CD14-positive monocyte (primary cell): Measurements from ENCODE around the gene PAQR7. TPM values are rescaled to one million over a fixed set of nuclear protein-coding genes. Genes with fewer than 3 reads are reported as not detected.

ENCODE experiments used
- DNase-seq, 3 donors: peaks; one replicate each; pipeline ENCODE4 v3.0.0-alpha.2; 2011 to 2022
- H2AFZ ChIP-seq: 2 replicates; pipeline ENCODE4 v1.6.0; 2012; ENCODE audit warnings: mild to moderate bottlenecking, low read depth, low read length, inconsistent platforms; ENCODE audit not compliant: insufficient read depth, poor library complexity, severe bottlenecking
- H3K27ac ChIP-seq, 2 donors: 1 replicate in 1 of 2; 2 replicates in 1 of 2; pipeline ENCODE4 v1.5.1; 2012 to 2013; ENCODE audit warnings: low read length in 2 of 2, control low read depth in 1 of 2, inconsistent platforms in 1 of 2, low read depth in 1 of 2, mild to moderate bottlenecking in 1 of 2
- H3K27me3 ChIP-seq, 2 donors: one replicate each; pipeline versions ENCODE4 v1.6.0 to v1.6.1; 2011 to 2013; ENCODE audit warnings: low read length in 2 of 2; ENCODE audit not compliant: control insufficient read depth in 2 of 2, insufficient read depth in 2 of 2
- H3K36me3 ChIP-seq, 2 donors: replicated peaks in 1 of 2; 1 replicate in 1 of 2; 2 replicates in 1 of 2; pipeline versions ENCODE4 v1.5.1 to v1.6.1; 2012 to 2013; ENCODE audit warnings: low read length in 2 of 2, control low read depth in 1 of 2, inconsistent platforms in 1 of 2, mild to moderate bottlenecking in 1 of 2; ENCODE audit not compliant: insufficient read depth in 2 of 2, control insufficient read depth in 1 of 2
- H3K4me1 ChIP-seq, 2 donors: 1 replicate in 1 of 2; 2 replicates in 1 of 2; pipeline versions ENCODE4 v1.5.1 to v1.6.1; 2012 to 2013; ENCODE audit warnings: low read length in 2 of 2, control low read depth in 1 of 2, inconsistent platforms in 1 of 2, mild to moderate bottlenecking in 1 of 2, moderate library complexity in 1 of 2; ENCODE audit not compliant: insufficient read depth in 2 of 2, control insufficient read depth in 1 of 2
- H3K4me2 ChIP-seq: replicated peaks from 2 replicates; pipeline ENCODE3; 2012; ENCODE audit warnings: low read length, moderate library complexity, mild to moderate bottlenecking; ENCODE audit not compliant: poor library complexity, severe bottlenecking; ENCODE audit errors: extremely low read depth
- H3K4me3 ChIP-seq, 3 experiments: fragments of 200-600 bp in 1 of 3; sonication (generic) in 1 of 3; replicated peaks in 1 of 3; 1 replicate in 2 of 3; 2 replicates in 1 of 3; pipeline ENCODE4 v1.5.1; 2011 to 2013; ENCODE audit warnings: low read length in 3 of 3, mild to moderate bottlenecking in 3 of 3, control low read depth in 2 of 3, low read depth in 2 of 3, inconsistent platforms in 1 of 3, moderate library complexity in 1 of 3
- H3K79me2 ChIP-seq: 2 replicates; pipeline ENCODE4 v1.6.0; 2012; ENCODE audit warnings: mild to moderate bottlenecking, control low read depth, inconsistent platforms, low read length, moderate library complexity; ENCODE audit not compliant: insufficient read depth
- H3K9ac ChIP-seq: 2 replicates; pipeline ENCODE4 v1.6.0; 2017; ENCODE audit warnings: low read length, mild to moderate bottlenecking; ENCODE audit not compliant: insufficient read depth, poor library complexity, severe bottlenecking
- H3K9me3 ChIP-seq, 2 donors: replicated peaks in 1 of 2; 1 replicate in 1 of 2; 2 replicates in 1 of 2; pipeline versions ENCODE4 v1.5.1 to v1.6.1; 2012 to 2013; ENCODE audit warnings: low read length in 2 of 2, control low read depth in 1 of 2; ENCODE audit not compliant: control insufficient read depth in 1 of 2, insufficient read depth in 1 of 2
- H4K20me1 ChIP-seq: 2 replicates; pipeline ENCODE4 v1.6.0; 2012; ENCODE audit warnings: mild to moderate bottlenecking, low read length, control low read depth, moderate library complexity; ENCODE audit not compliant: insufficient read depth
- H3K27ac Mint-ChIP-seq, 7 donors: one replicate each; pipeline ENCODE4 v1.8.0; 2020; ENCODE audit warnings: mild to moderate bottlenecking in 7 of 7, mixed read lengths in 7 of 7, moderate library complexity in 6 of 7, inconsistent platforms in 2 of 7
- H3K27me3 Mint-ChIP-seq, 3 donors: one replicate each; pipeline ENCODE4 v1.8.0; 2021 to 2022; ENCODE audit warnings: low read depth in 3 of 3, mild to moderate bottlenecking in 3 of 3, mixed read lengths in 3 of 3, moderate library complexity in 3 of 3, inconsistent platforms in 1 of 3
- H3K36me3 Mint-ChIP-seq, 2 donors: one replicate each; pipeline ENCODE4 v1.8.0; 2020; ENCODE audit warnings: mixed read lengths in 2 of 2, inconsistent platforms in 1 of 2, mild to moderate bottlenecking in 1 of 2
- H3K4me1 Mint-ChIP-seq: one replicate; pipeline ENCODE4 v1.8.0; 2020; ENCODE audit warnings: mild to moderate bottlenecking, mixed read lengths
- H3K4me3 Mint-ChIP-seq, 2 donors: one replicate each; pipeline ENCODE4 v1.8.0; 2020; ENCODE audit warnings: mild to moderate bottlenecking in 2 of 2, mixed read lengths in 2 of 2, moderate library complexity in 1 of 2
- H3K9me3 Mint-ChIP-seq, 7 donors: one replicate each; pipeline ENCODE4 v1.8.0; 2020 to 2022; ENCODE audit warnings: mixed read lengths in 7 of 7, mild to moderate bottlenecking in 6 of 7, moderate library complexity in 6 of 7, inconsistent platforms in 2 of 7
- CTCF ChIP-seq: fragments of 200-600 bp; IDR thresholded peaks from one replicate; pipeline ENCODE4 v1.8.0; 2022; ENCODE audit warnings: antibody characterized with exemption, mild to moderate bottlenecking
- WGBS: methylation state at CpG from one replicate; pipeline ENCODE4 v1.1.5; 2013; ENCODE audit warnings: missing lambda C conversion rate; ENCODE audit not compliant: insufficient coverage; 5-methylcytosine and 5-hydroxymethylcytosine counted together
- intact Hi-C, 2 donors: fragments of 100-400 bp; cut with micrococcal nuclease; formaldehyde crosslinking; loops; one replicate each; pipeline versions ENCODE4 v1.15.0 to v1.15.1; 2023
- polyA plus RNA-seq, 3 donors: library from polyadenylated mRNA; depleted of rRNA in 1 of 3; unstranded in 2 of 3; stranded (reverse) in 1 of 3; fragments of 300-500 nt in 2 of 3; fragments of >200 nt in 1 of 3; fragmentation: Illumina TruSeq in 2 of 3; gene quantifications; 1 replicate in 2 of 3; 2 replicates in 1 of 3; pipeline ENCODE4 v1.2.3, GENCODE V29; 2012 to 2021

PAQR7 gene
- polyA plus RNA-seq, 3 donors: 0.92 to 13.3 (median 1.0) TPM

- Histone ChIP-seq H2AFZ (no peak overlapping the region), H3K9me3 (no peaks in the 10 kb centered on the region), H3K27ac (no peak overlapping the region), H4K20me1 (peaks cover 13% of the 10 kb centered on the region), H3K4me2 (no peak overlapping the region), H3K9ac (no peak overlapping the region), H3K4me1 (peaks cover 11 to 27% of the 10 kb centered on the region in 2 donors), H3K79me2 (no peaks in the 10 kb centered on the region), H3K27me3 (no peaks in the 10 kb centered on the region), H3K4me3 (no peak overlapping the region), H3K36me3 (peaks cover 23 to 52% of the 10 kb centered on the region in 2 donors)
- peaks cover 0 to 5% (median 2%) of the 10 kb centered on the region in 3 donors for H3K27me3 Mint-ChIP-seq
- no peak for TF ChIP-seq CTCF
- DNase-seq: no peak
- peaks cover 26% of the 10 kb centered on the region for H3K4me1 Mint-ChIP-seq
- H3K27ac Mint-ChIP-seq: peak overlapping the region in 1 of 7 donors; percentile 15
- intact Hi-C loops: no loop called here
- H3K36me3 Mint-ChIP-seq: peaks cover 35 to 58% of the 10 kb centered on the region in 2 donors
- no peaks in the 10 kb centered on the region for H3K9me3 Mint-ChIP-seq
- WGBS: 94% methylated on average over 6 of the region's 7 CpGs
- H3K4me3 Mint-ChIP-seq: no peak overlapping the region
Measured at GRCh38 chr1:25814549-25815087, 60.9 kb downstream of the PAQR7 start.

- Histone ChIP-seq H2AFZ (no peak overlapping the region), H4K20me1 (peaks cover 13% of the 10 kb centered on the region), H3K9ac (no peak overlapping the region), H3K4me2 (no peak overlapping the region), H3K27me3 (no peaks in the 10 kb centered on the region), H3K4me1 (peaks cover 11 to 27% of the 10 kb centered on the region in 2 donors), H3K36me3 (peaks cover 27 to 60% of the 10 kb centered on the region in 2 donors), H3K4me3 (no peak overlapping the region), H3K9me3 (no peaks in the 10 kb centered on the region), H3K79me2 (no peaks in the 10 kb centered on the region), H3K27ac (no peak overlapping the region)
- H3K4me3 Mint-ChIP-seq: no peak overlapping the region
- peaks cover 39 to 65% of the 10 kb centered on the region in 2 donors for H3K36me3 Mint-ChIP-seq
- no peak overlapping the region for H3K27ac Mint-ChIP-seq
- no peak for TF ChIP-seq CTCF
- H3K4me1 Mint-ChIP-seq: peaks cover 27% of the 10 kb centered on the region
- peaks cover 0 to 8% (median 2%) of the 10 kb centered on the region in 3 donors for H3K27me3 Mint-ChIP-seq
- no peak for DNase-seq
- H3K9me3 Mint-ChIP-seq: no peaks in the 10 kb centered on the region
- intact Hi-C loops: no loop called here
- 95% methylated on average over 24 of the region's 24 CpGs for WGBS
Measured at GRCh38 chr1:25813734-25814471, 61.6 kb downstream of the PAQR7 start.
